ENCODE measurements around the gene RNF187.

Gene RNF187

DNA sequence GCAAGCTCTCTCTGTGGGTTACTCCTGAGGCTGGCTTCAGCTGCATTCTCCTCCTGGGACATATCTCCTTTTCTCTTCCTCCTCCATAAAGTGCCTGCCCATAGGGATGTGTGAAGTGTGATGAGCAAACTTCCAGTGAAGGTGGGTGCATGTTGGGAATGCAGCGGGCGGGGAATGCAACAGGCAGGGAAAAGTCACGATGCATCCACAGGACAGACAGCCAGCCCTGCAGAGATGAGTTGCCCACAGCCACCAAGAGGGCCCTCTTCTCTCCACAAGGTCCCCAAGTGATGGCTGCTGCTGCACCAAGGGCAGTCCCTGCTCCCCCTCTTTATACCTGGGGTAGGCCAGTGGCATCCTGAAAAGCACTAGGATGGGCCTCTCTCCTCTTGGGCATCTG is 33.6 kb upstream of the RNF187 start:
- TF ChIP-seq, protein P1, sequence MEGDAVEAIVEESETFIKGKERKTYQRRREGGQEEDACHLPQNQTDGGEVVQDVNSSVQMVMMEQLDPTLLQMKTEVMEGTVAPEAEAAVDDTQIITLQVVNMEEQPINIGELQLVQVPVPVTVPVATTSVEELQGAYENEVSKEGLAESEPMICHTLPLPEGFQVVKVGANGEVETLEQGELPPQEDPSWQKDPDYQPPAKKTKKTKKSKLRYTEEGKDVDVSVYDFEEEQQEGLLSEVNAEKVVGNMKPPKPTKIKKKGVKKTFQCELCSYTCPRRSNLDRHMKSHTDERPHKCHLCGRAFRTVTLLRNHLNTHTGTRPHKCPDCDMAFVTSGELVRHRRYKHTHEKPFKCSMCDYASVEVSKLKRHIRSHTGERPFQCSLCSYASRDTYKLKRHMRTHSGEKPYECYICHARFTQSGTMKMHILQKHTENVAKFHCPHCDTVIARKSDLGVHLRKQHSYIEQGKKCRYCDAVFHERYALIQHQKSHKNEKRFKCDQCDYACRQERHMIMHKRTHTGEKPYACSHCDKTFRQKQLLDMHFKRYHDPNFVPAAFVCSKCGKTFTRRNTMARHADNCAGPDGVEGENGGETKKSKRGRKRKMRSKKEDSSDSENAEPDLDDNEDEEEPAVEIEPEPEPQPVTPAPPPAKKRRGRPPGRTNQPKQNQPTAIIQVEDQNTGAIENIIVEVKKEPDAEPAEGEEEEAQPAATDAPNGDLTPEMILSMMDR (IDR thresholded peaks at IDR 0.05; ENCODE audit: low read depth, low read length, missing control alignments) = no peak
- no peak overlapping the region for H3K4me3 ChIP-seq (ENCODE audit: low read depth, low read length)

DNA sequence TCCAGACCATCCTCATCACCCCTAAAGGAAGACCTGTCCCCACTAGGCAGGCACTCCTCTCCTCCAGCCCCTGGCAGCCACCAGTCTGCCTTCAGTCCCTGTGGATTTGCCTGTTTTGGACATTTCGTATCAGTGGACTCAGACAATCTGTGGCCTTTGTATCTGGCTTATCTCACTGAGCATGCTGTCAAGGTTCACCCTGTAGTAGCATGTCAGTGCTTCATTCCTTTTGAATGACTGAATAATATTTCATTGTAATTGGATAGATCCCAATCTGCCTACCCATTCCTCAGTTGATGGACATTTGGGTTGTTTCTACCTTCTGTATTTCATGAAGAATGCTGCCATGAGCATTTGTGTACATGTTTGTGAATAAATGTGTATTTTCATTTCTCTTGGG is 32.9 kb upstream of the RNF187 start:
- TF ChIP-seq, protein P1 (IDR thresholded peaks at IDR 0.05; ENCODE audit: low read depth, low read length, missing control alignments) = no peak
- no peak overlapping the region for H3K4me3 ChIP-seq (ENCODE audit: low read depth, low read length)
- no peak for DNase-seq (ENCODE audit: low read depth)

More for the DNA sequence above, 33.6 kb upstream of the RNF187 start:
- DNase-seq (ENCODE audit: low read depth) = no peak

DNA sequence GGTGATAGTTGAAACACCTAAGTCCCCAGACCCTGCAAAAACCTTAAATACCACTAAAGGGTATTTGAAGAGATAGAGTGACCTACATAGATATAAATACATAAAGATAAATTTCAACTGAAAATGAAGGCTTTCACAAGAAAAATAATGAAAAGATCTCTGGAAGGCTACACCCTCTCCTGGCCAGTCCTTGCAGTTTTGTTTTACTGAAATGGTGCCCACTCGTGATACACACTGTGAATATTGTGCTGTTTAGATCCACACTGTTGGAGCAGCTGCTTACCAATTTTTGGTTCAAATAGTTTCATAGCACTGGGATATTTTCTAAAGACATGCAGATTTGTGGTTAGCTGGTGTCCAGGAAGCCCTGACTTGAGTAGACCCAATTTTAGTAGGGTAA is 31.5 kb upstream of the RNF187 start:
- TF ChIP-seq, protein P1 (IDR thresholded peaks at IDR 0.05; ENCODE audit: low read depth, low read length, missing control alignments) = peak; percentile 26
- H3K4me3 ChIP-seq (ENCODE audit: low read depth, low read length) = peak overlapping the region; percentile 22; the same call in 1 of the 2 replicates
- DNase-seq (ENCODE audit: low read depth) = no peak

DNA sequence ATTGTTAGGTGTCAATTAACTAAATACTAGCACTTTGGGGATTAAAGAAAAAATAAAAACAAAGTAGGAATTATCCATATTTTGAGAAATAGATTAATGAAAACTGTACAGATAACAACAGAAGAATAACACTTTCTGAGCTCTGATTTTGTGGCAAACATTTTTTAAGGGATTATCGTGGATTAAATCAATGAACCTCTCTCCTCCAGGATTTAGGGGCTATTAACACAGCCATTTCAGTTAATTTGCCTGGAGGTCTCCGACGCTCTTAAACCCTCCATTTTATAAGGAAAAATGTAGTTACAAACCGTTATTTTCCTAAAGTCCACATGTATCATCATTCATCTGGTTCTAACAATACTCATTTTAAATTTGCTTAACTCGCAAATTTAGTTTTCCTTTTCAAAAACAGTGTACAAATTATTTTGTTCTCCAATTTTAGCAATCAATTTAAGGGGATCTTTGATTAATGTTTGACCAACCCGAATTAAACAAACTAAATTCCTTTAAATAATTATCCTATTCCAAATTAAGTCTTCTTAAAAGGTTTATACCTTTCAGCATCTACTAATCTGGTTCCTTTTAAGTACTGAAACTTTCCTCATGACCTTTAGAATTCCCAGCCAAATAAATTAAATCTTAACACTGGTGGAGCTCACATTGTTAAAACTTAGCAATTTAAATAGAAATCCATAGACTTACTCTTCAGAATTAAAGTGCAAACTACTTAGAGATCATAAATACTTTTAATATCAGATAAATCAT is 30.7 kb upstream of the RNF187 start:
- TF ChIP-seq, protein P1 (IDR thresholded peaks at IDR 0.05; ENCODE audit: low read depth, low read length, missing control alignments) = no peak
- DNase-seq (ENCODE audit: low read depth) = no peak
- peak overlapping the region; percentile 82 for H3K4me3 ChIP-seq (ENCODE audit: low read depth, low read length)

DNA sequence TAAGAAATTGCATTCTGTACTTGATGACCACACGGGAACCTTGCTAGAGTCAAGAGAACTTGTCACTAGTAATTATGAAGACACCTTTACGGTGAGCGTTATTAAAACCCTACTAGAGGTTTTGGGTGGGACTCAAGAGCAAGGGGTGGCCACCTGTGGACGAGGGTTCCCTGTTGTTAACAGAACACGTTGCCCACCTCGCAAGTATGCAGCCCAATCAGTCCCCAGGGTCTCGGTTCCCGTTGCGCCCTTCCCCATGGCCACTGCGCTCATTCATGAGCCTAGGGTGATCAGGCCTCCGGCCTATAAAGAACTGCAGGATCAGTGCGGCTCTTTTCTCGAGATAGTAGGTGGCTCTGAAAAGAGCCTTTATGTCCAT is 30.2 kb upstream of the RNF187 start:
- TF ChIP-seq, protein P1 (IDR thresholded peaks at IDR 0.05; ENCODE audit: low read depth, low read length, missing control alignments) = no peak
- no peak for DNase-seq (ENCODE audit: low read depth)
- H3K4me3 ChIP-seq (ENCODE audit: low read depth, low read length) = peak overlapping the region; percentile 82

DNA sequence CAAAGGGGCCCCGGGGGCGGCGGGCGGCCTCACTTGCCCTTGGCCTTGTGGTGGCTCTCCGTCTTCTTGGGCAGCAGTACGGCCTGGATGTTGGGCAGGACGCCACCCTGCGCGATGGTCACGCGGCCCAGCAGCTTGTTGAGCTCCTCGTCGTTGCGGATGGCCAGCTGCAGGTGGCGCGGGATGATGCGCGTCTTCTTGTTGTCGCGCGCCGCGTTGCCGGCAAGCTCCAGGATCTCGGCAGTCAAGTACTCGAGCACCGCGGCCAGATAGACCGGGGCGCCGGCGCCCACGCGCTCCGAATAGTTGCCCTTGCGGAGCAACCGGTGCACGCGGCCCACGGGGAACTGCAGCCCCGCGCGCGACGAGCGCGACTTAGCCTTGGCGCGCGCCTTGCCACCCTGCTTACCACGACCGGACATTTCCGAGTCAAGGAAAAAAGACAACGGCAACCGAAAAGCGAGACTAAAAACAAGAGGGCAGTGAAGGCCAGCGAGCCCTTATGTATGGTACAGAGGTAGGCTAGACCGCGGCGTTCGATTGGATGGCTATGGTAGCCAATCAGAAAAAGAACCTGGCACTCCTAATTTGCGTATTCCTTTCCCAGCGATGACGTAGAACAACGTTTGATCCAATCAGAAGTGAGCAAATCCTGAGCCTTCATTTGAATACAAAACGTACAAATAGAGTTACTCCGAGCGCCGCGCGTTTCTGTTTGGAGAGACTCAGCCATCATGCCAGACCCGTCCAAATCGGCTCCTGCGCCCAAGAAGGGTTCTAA is 29.6 kb upstream of the RNF187 start:
- peak overlapping the region; percentile 82 for H3K4me3 ChIP-seq (ENCODE audit: low read depth, low read length)
- DNase-seq (ENCODE audit: low read depth) = peak; percentile 99

More for the DNA sequence above, 29.6 kb upstream of the RNF187 start:
- TF ChIP-seq, protein P1 (IDR thresholded peaks at IDR 0.05; ENCODE audit: low read depth, low read length, missing control alignments) = peak; percentile 27
